NT2/D1 (cell line): ENCODE results near the gene IFIT1.

ENCODE experiments used
- SUZ12 ChIP-seq: IDR thresholded peaks from 2 replicates; pipeline ENCODE4 v1.6.1; 2011; ENCODE audit not compliant: insufficient read length, insufficient read depth; ENCODE audit errors: extremely low read depth
- YY1 ChIP-seq: IDR thresholded peaks from 2 replicates; pipeline ENCODE4 v1.6.1; 2011; ENCODE audit not compliant: insufficient read length, insufficient read depth
- ZNF274 ChIP-seq: IDR thresholded peaks from 2 replicates; pipeline ENCODE4 v1.6.1; 2011; ENCODE audit warnings: mild to moderate bottlenecking, low read depth, low read length

DNA sequence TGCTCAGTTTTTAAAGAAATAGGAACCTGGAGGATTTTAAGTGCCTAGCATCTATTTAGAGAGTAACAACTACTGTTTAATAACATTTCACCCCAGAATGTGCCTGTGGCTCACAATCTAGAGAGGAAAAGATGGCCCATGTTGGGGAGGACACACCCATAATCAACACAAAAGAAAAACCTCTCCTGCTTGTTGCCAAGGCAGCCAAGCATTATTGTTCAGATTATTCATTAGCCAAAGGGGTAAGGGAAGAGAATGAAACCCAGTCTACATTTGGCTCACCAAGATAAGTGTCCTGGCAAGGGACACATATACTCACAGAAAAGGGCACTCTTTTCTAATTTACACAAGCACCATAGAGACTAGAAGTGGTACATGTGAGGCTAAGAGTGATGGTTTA lies 32.3 kb upstream of the IFIT1 start:
- TF ChIP-seq YY1 (no peak), SUZ12 (no peak), ZNF274 (no peak)
